GM21528 (cell line): ENCODE data around the gene SSU72.
"Not testable (repeated sequence)": the region's sequence is repeated elsewhere in the genome, so short reads cannot be mapped to it uniquely, and the experiment has no call there.

Experiments used
- ATAC-seq: cut with Tn5 transposase; IDR thresholded peaks from one replicate; pipeline ENCODE4 v1.9.1; 2021; ENCODE audit warnings: mild to moderate bottlenecking, moderate library complexity; ENCODE audit not compliant: unreplicated experiment, low FRiP score

Gene SSU72

GRCh38 chr1:1597275-1597930 lies 22.7 kb upstream of the SSU72 start:
- no peak for ATAC-seq

- no peak for ATAC-seq
Observed at GRCh38 chr1:1596493-1597274, 22.0 kb upstream of the SSU72 start.

GRCh38 chr1:1595341-1595740 lies 20.7 kb upstream of the SSU72 start:
- ATAC-seq: not testable (repeated sequence)

GRCh38 chr1:1594602-1595260 lies 20.1 kb upstream of the SSU72 start:
- no peak for ATAC-seq

GRCh38 chr1:1593834-1594601 lies 19.4 kb upstream of the SSU72 start:
- no peak for ATAC-seq

- no peak for ATAC-seq
Observed at GRCh38 chr1:1591452-1591851, 16.8 kb upstream of the SSU72 start.

- no peak for ATAC-seq
Observed at GRCh38 chr1:1583347-1584010, 8.8 kb upstream of the SSU72 start.

GRCh38 chr1:1582585-1583346 lies 8.1 kb upstream of the SSU72 start:
- no peak for ATAC-seq

- ATAC-seq: no peak
Observed at GRCh38 chr1:1578371-1578940, 3.8 kb upstream of the SSU72 start.

- ATAC-seq: no peak
Observed at GRCh38 chr1:1577367-1578011, 2.8 kb upstream of the SSU72 start.

GRCh38 chr1:1573843-1574720 lies 581 bp downstream of the SSU72 start:
- peak; percentile 73 for ATAC-seq

GRCh38 chr1:1569341-1569740 lies 5.3 kb downstream of the SSU72 start:
- ATAC-seq: no peak

- ATAC-seq: no peak
Observed at GRCh38 chr1:1567891-1568291, 6.8 kb downstream of the SSU72 start.

GRCh38 chr1:1567152-1567875 lies 7.3 kb downstream of the SSU72 start:
- ATAC-seq: no peak

- no peak for ATAC-seq
Observed at GRCh38 chr1:1565340-1565739, 9.3 kb downstream of the SSU72 start.

- no peak for ATAC-seq
Observed at GRCh38 chr1:1564268-1564667, 10.4 kb downstream of the SSU72 start.

GRCh38 chr1:1563688-1564087 lies 11.0 kb downstream of the SSU72 start:
- no peak for ATAC-seq
